ENCODE results near the gene WWOX. TPM values are rescaled to one million over a fixed set of nuclear protein-coding genes. Genes with fewer than 3 reads are reported as not detected.
A peak's percentile ranks its signal among the peaks of the same experiment; 100 is the strongest.

The WWOX gene
- total RNA-seq, 6 experiments from 2014 or later: 13.0 to 24.3 (median 16.5) TPM

- ATAC-seq (peak in 2 of 4 donors; percentile 22 to 34), DNase-seq (no peak)
- Histone ChIP-seq H3K4me3 (no peak overlapping the region), H3K27ac (no peak overlapping the region), H3K4me1 (no peaks in the 10 kb centered on the region), H3K9me3 (no peaks in the 10 kb centered on the region), H3K36me3 (no peaks in the 10 kb centered on the region), H3K27me3 (no peaks in the 10 kb centered on the region)
- intact Hi-C loops (cut with DNase I): no loop called here
- WGBS (ENCODE audit: insufficient coverage, low coverage, low lambda C conversion rate, missing lambda C conversion rate): 59% methylated on average over 4 of the region's 5 CpGs
- TF ChIP-seq POLR2A (IDR thresholded peaks at IDR 0.05) (no peak), CTCF (IDR thresholded peaks at IDR 0.05) (no peak)
Observed at GRCh38 chr16:79134300-79134699, 1034.8 kb downstream of the WWOX start.

DNA sequence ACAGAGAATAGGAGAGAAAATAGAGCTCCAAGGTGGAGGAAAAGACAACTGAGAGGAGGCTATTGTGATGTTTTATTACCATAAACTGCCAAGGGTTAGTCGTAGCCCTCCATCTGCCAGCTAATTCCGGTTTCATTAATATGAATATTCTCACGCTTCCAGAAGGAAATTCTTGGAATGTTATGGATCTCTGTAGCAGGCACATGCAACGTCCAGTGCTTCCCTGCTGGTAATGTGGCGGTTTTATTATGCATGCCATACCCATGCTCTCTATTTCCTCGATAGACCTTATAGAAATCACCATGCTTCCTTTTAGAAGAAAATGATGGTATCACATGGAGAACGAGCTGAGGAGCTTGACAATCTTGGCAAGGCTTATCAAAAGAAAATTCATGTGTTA, 1037.5 kb downstream of the WWOX start:
- no peak overlapping the region for H3K4me3 ChIP-seq
- WGBS (ENCODE audit: insufficient coverage, low coverage, low lambda C conversion rate, missing lambda C conversion rate): 82% methylated on average over 6 of the region's 7 CpGs

DNA sequence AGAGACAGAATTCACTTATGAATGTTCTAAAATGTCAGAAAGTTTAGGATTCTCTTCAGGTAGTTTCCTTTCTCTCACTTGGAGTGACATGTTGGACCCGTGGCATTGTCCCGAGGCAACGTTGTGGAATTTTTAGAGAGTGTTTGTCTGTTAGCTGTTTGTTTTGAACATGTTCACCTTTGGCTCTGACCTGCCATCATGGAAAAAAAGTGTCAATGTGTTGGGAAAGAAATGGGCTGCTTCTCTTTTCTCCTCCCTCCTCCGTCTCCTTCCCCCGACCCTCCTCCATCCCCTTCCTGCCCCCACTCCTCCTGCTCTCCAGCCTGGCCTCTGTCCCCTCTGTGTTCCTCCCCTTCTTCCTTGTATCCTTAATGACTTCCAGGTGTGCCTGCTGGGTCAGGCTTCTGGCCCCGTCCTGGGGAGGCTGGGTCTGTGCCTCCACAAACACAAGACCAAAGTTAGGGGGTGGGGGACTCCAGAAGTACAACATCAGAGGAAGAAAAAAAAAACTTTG, 1038.0 kb downstream of the WWOX start:
- no peak for DNase-seq
- no peaks in the 10 kb centered on the region for H3K9me3 ChIP-seq
- no peak overlapping the region for H3K4me3 ChIP-seq
- H3K27ac ChIP-seq: no peak overlapping the region
- intact Hi-C loops (cut with DNase I): no loop called here
- no peaks in the 10 kb centered on the region for H3K4me1 ChIP-seq
- TF ChIP-seq POLR2A (IDR thresholded peaks at IDR 0.05) (no peak), CTCF (IDR thresholded peaks at IDR 0.05) (no peak)
- H3K36me3 ChIP-seq: no peaks in the 10 kb centered on the region
- WGBS (ENCODE audit: insufficient coverage, low coverage, low lambda C conversion rate, missing lambda C conversion rate): 49% methylated on average over 6 of the region's 6 CpGs
- peak in 1 of 4 donors; percentile 46 for ATAC-seq
- no peaks in the 10 kb centered on the region for H3K27me3 ChIP-seq

More for the DNA sequence above, 1037.5 kb downstream of the WWOX start:
- Histone ChIP-seq H3K27me3 (no peaks in the 10 kb centered on the region), H3K27ac (no peak overlapping the region), H3K9me3 (no peaks in the 10 kb centered on the region), H3K36me3 (no peaks in the 10 kb centered on the region), H3K4me1 (no peaks in the 10 kb centered on the region)
- intact Hi-C loops (cut with DNase I): no loop called here
- TF ChIP-seq CTCF (IDR thresholded peaks at IDR 0.05) (no peak), POLR2A (IDR thresholded peaks at IDR 0.05) (no peak)
- no peak for ATAC-seq
- DNase-seq: no peak

GRCh38 chr16:79139799-79140198, 1040.3 kb downstream of the WWOX start:
- ATAC-seq (no peak), DNase-seq (no peak)
- no peaks in the 10 kb centered on the region for H3K36me3 ChIP-seq
- H3K27ac ChIP-seq: no peak overlapping the region
- H3K4me3 ChIP-seq: no peak overlapping the region
- no peaks in the 10 kb centered on the region for H3K4me1 ChIP-seq
- TF ChIP-seq CTCF (IDR thresholded peaks at IDR 0.05) (no peak), POLR2A (IDR thresholded peaks at IDR 0.05) (no peak)
- H3K9me3 ChIP-seq: no peaks in the 10 kb centered on the region
- 85% methylated on average over 7 of the region's 7 CpGs for WGBS (ENCODE audit: insufficient coverage, low coverage, low lambda C conversion rate, missing lambda C conversion rate)
- intact Hi-C loops (cut with DNase I): no loop called here
- H3K27me3 ChIP-seq: no peaks in the 10 kb centered on the region

DNA sequence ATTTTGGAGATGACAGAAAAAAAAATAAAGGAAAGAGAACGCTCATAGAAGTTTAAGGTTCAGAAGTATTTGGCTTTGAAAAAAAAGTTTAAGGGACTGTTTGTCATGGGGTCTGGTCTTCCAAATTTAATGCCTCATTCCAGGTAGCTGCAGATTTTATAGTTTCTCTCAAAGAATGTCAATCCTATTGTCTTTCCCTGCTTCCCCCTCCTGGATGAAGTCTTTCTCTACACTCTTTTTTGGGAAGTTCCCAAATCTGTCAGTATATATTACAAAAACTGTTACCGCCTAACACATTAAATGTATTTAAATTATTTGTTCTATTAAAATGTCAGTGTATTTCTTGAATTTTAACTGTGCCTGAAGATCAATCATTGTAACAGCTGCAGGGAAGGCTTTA, 1043.6 kb downstream of the WWOX start:
- TF ChIP-seq POLR2A (IDR thresholded peaks at IDR 0.05) (no peak), CTCF (IDR thresholded peaks at IDR 0.05) (no peak)
- no peaks in the 10 kb centered on the region for H3K27me3 ChIP-seq
- no peak overlapping the region for H3K27ac ChIP-seq
- H3K9me3 ChIP-seq: no peaks in the 10 kb centered on the region
- DNase-seq: no peak
- no peak overlapping the region for H3K4me3 ChIP-seq
- H3K4me1 ChIP-seq: no peaks in the 10 kb centered on the region
- H3K36me3 ChIP-seq: no peaks in the 10 kb centered on the region
- 90% methylated on average over 2 of the region's 2 CpGs for WGBS (ENCODE audit: insufficient coverage, low coverage, low lambda C conversion rate, missing lambda C conversion rate)
- intact Hi-C loops (cut with DNase I): no loop called here
- no peak for ATAC-seq

Measured in right lobe of liver (tissue), 6 donors.